HepG2 (cell line): ENCODE results near the gene RAB1B. TPM values are rescaled to one million over a fixed set of nuclear protein-coding genes. Genes with fewer than 3 reads are reported as not detected.
A peak's percentile ranks its signal among the peaks of the same experiment; 100 is the strongest.

ENCODE experiments used
- AKAP8 ChIP-seq: sonication (generic); formaldehyde crosslinking; IDR thresholded peaks from 2 replicates; pipeline ENCODE4 v1.5.1; 2020; ENCODE audit warnings: mild to moderate bottlenecking, missing genetic modification reagents
- DR1 ChIP-seq: sonication (generic); formaldehyde crosslinking; IDR thresholded peaks from 2 replicates; pipeline ENCODE4 v1.8.0; 2021; ENCODE audit warnings: mild to moderate bottlenecking, missing genetic modification reagents, inconsistent platforms
- EZH2 ChIP-seq: conservative IDR thresholded peaks from 2 replicates; pipeline ENCODE4 v1.6.1; 2012; ENCODE audit warnings: mild to moderate bottlenecking, low read depth, low read length, moderate library complexity
- GABPA ChIP-seq, 2 experiments: IDR thresholded peaks; 2 replicates each; pipeline ENCODE4 v1.6.1; 2011 to 2016; ENCODE audit warnings: low read depth in 2 of 2, low read length in 1 of 2, missing biosample characterization in 1 of 2, missing genetic modification characterization in 1 of 2
- HOXA3 ChIP-seq: sonication (generic); formaldehyde crosslinking; IDR thresholded peaks from 2 replicates; pipeline ENCODE4 v1.5.0; 2020; ENCODE audit warnings: missing genetic modification reagents
- MBD4 ChIP-seq: IDR thresholded peaks from 2 replicates; pipeline ENCODE4 v1.6.1; 2012; ENCODE audit warnings: low read length, inconsistent platforms, borderline replicate concordance
- NCOA1 ChIP-seq: sonication (generic); formaldehyde crosslinking; IDR thresholded peaks from 2 replicates; pipeline ENCODE4 v1.9.0; 2021; ENCODE audit warnings: missing genetic modification reagents
- PAF1 ChIP-seq: IDR thresholded peaks from 2 replicates; pipeline ENCODE4 v1.6.1; 2016; ENCODE audit warnings: missing genetic modification reagents, missing compliant biosample characterization
- RARG ChIP-seq: sonication (generic); formaldehyde crosslinking; IDR thresholded peaks from 2 replicates; pipeline ENCODE4 v1.4.0; 2020; ENCODE audit warnings: low read depth, mild to moderate bottlenecking, missing genetic modification reagents
- REPIN1 ChIP-seq: sonication (generic); formaldehyde crosslinking; IDR thresholded peaks from 2 replicates; pipeline ENCODE4 v1.8.0; 2022; ENCODE audit warnings: missing genetic modification reagents, low read depth, mild to moderate bottlenecking, borderline replicate concordance
- SNRNP70 ChIP-seq: fragments of 200-400 bp; formaldehyde crosslinking; IDR thresholded peaks from 2 replicates; pipeline ENCODE4 v1.6.1; 2017; ENCODE audit warnings: mild to moderate bottlenecking, low read depth, low read length, moderate library complexity
- SRSF1 ChIP-seq: fragments of 200-400 bp; formaldehyde crosslinking; optimal IDR thresholded peaks from 2 replicates; pipeline ENCODE3; 2017; ENCODE audit warnings: mild to moderate bottlenecking, low read depth, low read length, moderate library complexity
- TAF1 ChIP-seq: sonication (generic); formaldehyde crosslinking; IDR thresholded peaks from 2 replicates; pipeline ENCODE4 v1.4.0; 2020; ENCODE audit warnings: missing genetic modification reagents
- ZNF33A ChIP-seq: sonication (generic); formaldehyde crosslinking; IDR thresholded peaks from 2 replicates; pipeline ENCODE4 v1.5.1; 2020; ENCODE audit warnings: missing genetic modification reagents, mild to moderate bottlenecking, moderate library complexity, borderline replicate concordance
- ZNF567 ChIP-seq: sonication (generic); formaldehyde crosslinking; IDR thresholded peaks from 2 replicates; pipeline ENCODE4 v1.8.1; 2023; ENCODE audit warnings: mild to moderate bottlenecking, missing genetic modification reagents, borderline replicate concordance
- ZNF670 ChIP-seq: sonication (generic); formaldehyde crosslinking; IDR thresholded peaks from 2 replicates; pipeline ENCODE4 v1.8.0; 2022; ENCODE audit warnings: mild to moderate bottlenecking, missing genetic modification reagents, borderline replicate concordance
- ZNF749 ChIP-seq: sonication (generic); formaldehyde crosslinking; IDR thresholded peaks from 2 replicates; pipeline ENCODE4 v1.8.0; 2022; ENCODE audit warnings: mild to moderate bottlenecking, missing genetic modification reagents, moderate library complexity, borderline replicate concordance
- ZNF761 ChIP-seq: sonication (generic); formaldehyde crosslinking; conservative IDR thresholded peaks from 2 replicates; pipeline ENCODE4 v1.4.0; 2020; ENCODE audit warnings: mild to moderate bottlenecking, missing genetic modification reagents
- polyA plus RNA-seq, 8 experiments: library from polyadenylated mRNA; depleted of rRNA in 3 of 8; stranded (reverse) in 7 of 8; unstranded in 1 of 8; fragments of >200 nt; fragmentation: Illumina TruSeq in 4 of 8; extraction: Trizol in 4 of 8; gene quantifications; 2 replicates each; pipeline versions ENCODE4 v1.2.1 to v1.2.3, GENCODE V29; 2011 to 2016; ENCODE audit warnings: low read depth in 4 of 8, missing spikeins in 1 of 8, mixed read lengths in 1 of 8; ENCODE audit not compliant: insufficient read depth in 1 of 8
- total RNA-seq, 5 experiments: library from RNA; depleted of rRNA; stranded (reverse); fragments of >200 nt; fragmentation: Illumina TruSeq; extraction: Trizol; gene quantifications; 2 replicates each; pipeline ENCODE4 v1.2.3, GENCODE V29; 2016; ENCODE audit warnings: low read depth in 1 of 5
- TF ChIP-seq, protein P1 (sequence below): sonication (generic); formaldehyde crosslinking; conservative IDR thresholded peaks from 2 replicates; pipeline ENCODE4 v1.8.0; 2022; ENCODE audit warnings: mild to moderate bottlenecking, moderate library complexity, missing genetic modification reagents
- TF ChIP-seq, protein P2 (sequence below): sonication (generic); formaldehyde crosslinking; IDR thresholded peaks from 2 replicates; pipeline ENCODE4 v1.5.1; 2020; ENCODE audit warnings: missing genetic modification reagents, mild to moderate bottlenecking, borderline replicate concordance
- TF ChIP-seq, protein P3 (sequence below): sonication (generic); formaldehyde crosslinking; IDR thresholded peaks from 2 replicates; pipeline ENCODE4 v1.4.0; 2020; ENCODE audit warnings: missing genetic modification reagents
- TF ChIP-seq, protein P4 (sequence below): sonication (generic); formaldehyde crosslinking; IDR thresholded peaks from 2 replicates; pipeline ENCODE4 v1.9.0; 2021; ENCODE audit warnings: missing genetic modification reagents, borderline replicate concordance

The RAB1B gene
- total and polyA plus RNA-seq, 2 of the 13 experiments (the other 11 are each of a cell fraction or from before 2014, with no cell fraction given) = 77.9 to 87.9 TPM

DNA sequence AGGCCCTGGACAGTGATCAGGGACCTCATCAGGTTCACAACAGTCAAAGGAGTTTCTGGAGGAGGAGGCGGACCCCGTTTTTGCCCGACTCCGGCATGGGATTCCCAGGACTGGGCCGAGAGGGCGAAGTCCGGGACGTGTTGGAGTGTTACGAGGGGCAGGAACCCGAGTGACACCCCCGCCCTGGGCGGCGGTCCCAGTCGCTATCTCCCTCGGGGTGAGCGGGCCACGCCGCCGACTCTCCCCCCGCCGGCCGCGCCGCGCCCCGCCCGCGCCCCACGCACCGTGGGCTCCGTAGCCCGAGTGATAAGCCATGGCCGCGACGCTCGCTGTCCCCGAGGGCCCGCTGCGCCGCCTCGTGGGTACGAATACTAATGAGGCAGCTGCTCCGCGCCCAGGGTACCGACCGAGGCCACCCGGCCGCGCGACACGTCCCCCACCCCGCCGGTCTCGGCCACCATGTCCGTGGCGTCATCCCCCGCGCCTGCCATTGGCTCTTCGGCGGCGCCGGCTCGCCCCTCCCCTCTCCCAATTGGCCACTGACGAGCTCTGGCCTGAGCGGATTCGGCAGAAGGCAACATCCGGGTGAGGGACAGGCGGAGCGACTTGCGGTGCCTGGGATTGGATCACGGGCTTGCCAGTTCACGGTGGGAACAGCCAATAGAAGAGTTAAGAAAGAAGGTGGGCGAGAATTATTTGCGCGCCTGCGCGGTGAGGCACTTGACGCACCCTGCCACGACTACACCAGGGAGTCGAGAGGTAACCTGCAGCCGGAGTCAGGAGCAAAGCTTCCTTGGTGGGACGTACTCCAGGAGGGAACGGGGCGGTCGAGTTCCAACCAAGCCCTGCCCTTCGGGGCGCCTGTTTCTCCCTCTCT lies 20.5 kb downstream of the RAB1B start, which contains the start of gene YIF1A (continued):
- TF ChIP-seq, protein P1, sequence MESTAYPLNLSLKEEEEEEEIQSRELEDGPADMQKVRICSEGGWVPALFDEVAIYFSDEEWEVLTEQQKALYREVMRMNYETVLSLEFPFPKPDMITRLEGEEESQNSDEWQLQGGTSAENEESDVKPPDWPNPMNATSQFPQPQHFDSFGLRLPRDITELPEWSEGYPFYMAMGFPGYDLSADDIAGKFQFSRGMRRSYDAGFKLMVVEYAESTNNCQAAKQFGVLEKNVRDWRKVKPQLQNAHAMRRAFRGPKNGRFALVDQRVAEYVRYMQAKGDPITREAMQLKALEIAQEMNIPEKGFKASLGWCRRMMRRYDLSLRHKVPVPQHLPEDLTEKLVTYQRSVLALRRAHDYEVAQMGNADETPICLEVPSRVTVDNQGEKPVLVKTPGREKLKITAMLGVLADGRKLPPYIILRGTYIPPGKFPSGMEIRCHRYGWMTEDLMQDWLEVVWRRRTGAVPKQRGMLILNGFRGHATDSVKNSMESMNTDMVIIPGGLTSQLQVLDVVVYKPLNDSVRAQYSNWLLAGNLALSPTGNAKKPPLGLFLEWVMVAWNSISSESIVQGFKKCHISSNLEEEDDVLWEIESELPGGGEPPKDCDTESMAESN (CRISPR knock-in tag) = no peak
- TF ChIP-seq REPIN1 (CRISPR knock-in tag) = no peak; the same call in 1 of the 2 replicates
- TF ChIP-seq, protein P2, sequence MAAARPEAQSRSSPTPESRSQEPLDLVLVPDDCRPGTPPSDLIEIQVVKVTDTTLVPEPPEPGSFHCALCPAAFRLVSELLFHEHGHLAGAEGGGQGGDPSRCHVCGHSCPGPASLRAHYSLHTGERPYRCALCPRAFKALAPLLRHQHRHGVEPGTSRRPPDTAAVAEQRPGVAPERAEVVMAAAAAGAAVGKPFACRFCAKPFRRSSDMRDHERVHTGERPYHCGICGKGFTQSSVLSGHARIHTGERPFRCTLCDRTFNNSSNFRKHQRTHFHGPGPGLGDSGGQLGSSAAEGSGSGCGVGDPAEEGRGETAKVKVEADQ = no peak
- peak; percentile 93 for TF ChIP-seq HOXA3
- no peak for TF ChIP-seq NCOA1
- TF ChIP-seq PAF1 (CRISPR knock-in tag) = no peak
- TF ChIP-seq ZNF749 = no peak
- TF ChIP-seq ZNF670 = no peak
- no peak for TF ChIP-seq MBD4
- no peak for TF ChIP-seq SRSF1
- TF ChIP-seq DR1 (CRISPR knock-in tag) = peak; percentile 73
- no peak for TF ChIP-seq RARG (CRISPR knock-in tag)
- TF ChIP-seq, protein P3, sequence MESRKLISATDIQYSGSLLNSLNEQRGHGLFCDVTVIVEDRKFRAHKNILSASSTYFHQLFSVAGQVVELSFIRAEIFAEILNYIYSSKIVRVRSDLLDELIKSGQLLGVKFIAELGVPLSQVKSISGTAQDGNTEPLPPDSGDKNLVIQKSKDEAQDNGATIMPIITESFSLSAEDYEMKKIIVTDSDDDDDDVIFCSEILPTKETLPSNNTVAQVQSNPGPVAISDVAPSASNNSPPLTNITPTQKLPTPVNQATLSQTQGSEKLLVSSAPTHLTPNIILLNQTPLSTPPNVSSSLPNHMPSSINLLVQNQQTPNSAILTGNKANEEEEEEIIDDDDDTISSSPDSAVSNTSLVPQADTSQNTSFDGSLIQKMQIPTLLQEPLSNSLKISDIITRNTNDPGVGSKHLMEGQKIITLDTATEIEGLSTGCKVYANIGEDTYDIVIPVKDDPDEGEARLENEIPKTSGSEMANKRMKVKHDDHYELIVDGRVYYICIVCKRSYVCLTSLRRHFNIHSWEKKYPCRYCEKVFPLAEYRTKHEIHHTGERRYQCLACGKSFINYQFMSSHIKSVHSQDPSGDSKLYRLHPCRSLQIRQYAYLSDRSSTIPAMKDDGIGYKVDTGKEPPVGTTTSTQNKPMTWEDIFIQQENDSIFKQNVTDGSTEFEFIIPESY (CRISPR knock-in tag) = no peak
- no peak for TF ChIP-seq GABPA (IDR thresholded peaks at IDR 0.05; ENCODE audit: low read depth, low read length)
- peak; percentile 90 for TF ChIP-seq GABPA (CRISPR knock-in tag; IDR thresholded peaks at IDR 0.05; ENCODE audit: low read depth)
- TF ChIP-seq ZNF567 (CRISPR knock-in tag) = no peak
- no peak for TF ChIP-seq EZH2
- peak; percentile 80 for TF ChIP-seq TAF1
- TF ChIP-seq ZNF33A = no peak
- TF ChIP-seq, protein P4, sequence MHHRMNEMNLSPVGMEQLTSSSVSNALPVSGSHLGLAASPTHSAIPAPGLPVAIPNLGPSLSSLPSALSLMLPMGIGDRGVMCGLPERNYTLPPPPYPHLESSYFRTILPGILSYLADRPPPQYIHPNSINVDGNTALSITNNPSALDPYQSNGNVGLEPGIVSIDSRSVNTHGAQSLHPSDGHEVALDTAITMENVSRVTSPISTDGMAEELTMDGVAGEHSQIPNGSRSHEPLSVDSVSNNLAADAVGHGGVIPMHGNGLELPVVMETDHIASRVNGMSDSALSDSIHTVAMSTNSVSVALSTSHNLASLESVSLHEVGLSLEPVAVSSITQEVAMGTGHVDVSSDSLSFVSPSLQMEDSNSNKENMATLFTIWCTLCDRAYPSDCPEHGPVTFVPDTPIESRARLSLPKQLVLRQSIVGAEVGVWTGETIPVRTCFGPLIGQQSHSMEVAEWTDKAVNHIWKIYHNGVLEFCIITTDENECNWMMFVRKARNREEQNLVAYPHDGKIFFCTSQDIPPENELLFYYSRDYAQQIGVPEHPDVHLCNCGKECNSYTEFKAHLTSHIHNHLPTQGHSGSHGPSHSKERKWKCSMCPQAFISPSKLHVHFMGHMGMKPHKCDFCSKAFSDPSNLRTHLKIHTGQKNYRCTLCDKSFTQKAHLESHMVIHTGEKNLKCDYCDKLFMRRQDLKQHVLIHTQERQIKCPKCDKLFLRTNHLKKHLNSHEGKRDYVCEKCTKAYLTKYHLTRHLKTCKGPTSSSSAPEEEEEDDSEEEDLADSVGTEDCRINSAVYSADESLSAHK (CRISPR knock-in tag) = 0 out of 2 replicates have a peak, but pooled peaks have one; percentile 36
- no peak for TF ChIP-seq AKAP8 (CRISPR knock-in tag)
- TF ChIP-seq SNRNP70 = no peak
- TF ChIP-seq ZNF761 (CRISPR knock-in tag) = no peak
